GM06990 (cell line): ENCODE measurements around the gene STARD3.
A peak's percentile ranks its signal among the peaks of the same experiment; 100 is the strongest.

Experiments
- DNase-seq: peaks from one replicate; pipeline ENCODE4 v3.0.0-alpha.2; 2011; ENCODE audit not compliant: insufficient read length; ENCODE audit errors: extremely low read depth
- H3K27me3 ChIP-seq: replicated peaks from 2 replicates; pipeline ENCODE4 v1.6.0; 2011; ENCODE audit warnings: low read length; ENCODE audit not compliant: control insufficient read depth, insufficient read depth
- H3K36me3 ChIP-seq: 2 replicates; pipeline ENCODE4 v1.5.1; 2011; ENCODE audit warnings: low read length; ENCODE audit not compliant: control insufficient read depth, insufficient read depth
- H3K4me3 ChIP-seq: replicated peaks from 2 replicates; pipeline ENCODE4 v1.5.1; 2011; ENCODE audit warnings: low read depth, mild to moderate bottlenecking, control low read depth, low read length
- TF ChIP-seq, protein P1 (sequence below): IDR thresholded peaks from 2 replicates; pipeline ENCODE4 v1.5.1; 2011; ENCODE audit warnings: low read length, control low read depth, mild to moderate bottlenecking, inconsistent platforms; ENCODE audit not compliant: insufficient read depth, poor library complexity, severe bottlenecking

Gene STARD3

DNA sequence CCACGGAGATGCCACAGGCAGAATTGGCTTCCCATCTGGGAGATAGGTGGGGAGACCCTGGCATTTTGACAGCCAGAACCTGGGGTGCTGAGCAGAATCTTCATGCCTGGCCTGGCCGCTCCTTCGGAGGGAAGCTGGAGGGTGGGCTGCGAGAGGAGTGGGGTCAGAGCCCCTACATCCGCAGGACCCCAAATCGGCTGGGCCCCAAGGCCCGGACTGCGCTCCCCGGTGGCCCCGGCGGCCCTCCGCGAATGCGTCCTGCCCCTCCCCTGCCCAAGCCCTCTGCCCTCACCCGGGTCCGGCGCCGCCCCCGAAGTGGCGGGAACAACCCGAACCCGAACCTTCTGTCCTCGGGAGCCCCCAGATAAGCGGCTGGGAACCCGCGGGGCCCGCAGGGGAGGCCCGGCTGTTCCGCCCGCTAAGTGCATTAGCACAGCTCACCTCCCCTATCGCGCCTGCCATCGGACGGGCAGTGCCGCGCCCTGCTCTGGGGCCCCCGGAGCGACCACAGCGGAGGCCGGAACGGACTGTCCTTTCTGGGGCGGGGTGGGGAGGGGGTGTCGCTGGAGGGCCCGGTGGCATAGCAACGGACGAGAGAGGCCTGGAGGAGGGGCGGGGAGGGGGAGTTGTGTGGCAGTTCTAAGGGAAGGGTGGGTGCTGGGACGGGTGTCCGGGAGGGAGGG, 30.5 kb downstream of the STARD3 start:
- H3K4me3 ChIP-seq: no peak overlapping the region
- TF ChIP-seq, protein P1, sequence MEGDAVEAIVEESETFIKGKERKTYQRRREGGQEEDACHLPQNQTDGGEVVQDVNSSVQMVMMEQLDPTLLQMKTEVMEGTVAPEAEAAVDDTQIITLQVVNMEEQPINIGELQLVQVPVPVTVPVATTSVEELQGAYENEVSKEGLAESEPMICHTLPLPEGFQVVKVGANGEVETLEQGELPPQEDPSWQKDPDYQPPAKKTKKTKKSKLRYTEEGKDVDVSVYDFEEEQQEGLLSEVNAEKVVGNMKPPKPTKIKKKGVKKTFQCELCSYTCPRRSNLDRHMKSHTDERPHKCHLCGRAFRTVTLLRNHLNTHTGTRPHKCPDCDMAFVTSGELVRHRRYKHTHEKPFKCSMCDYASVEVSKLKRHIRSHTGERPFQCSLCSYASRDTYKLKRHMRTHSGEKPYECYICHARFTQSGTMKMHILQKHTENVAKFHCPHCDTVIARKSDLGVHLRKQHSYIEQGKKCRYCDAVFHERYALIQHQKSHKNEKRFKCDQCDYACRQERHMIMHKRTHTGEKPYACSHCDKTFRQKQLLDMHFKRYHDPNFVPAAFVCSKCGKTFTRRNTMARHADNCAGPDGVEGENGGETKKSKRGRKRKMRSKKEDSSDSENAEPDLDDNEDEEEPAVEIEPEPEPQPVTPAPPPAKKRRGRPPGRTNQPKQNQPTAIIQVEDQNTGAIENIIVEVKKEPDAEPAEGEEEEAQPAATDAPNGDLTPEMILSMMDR: no peak
- H3K36me3 ChIP-seq: peaks cover 5% of the 10 kb centered on the region; the same call in 1 of the 2 replicates
- DNase-seq: no peak
- H3K27me3 ChIP-seq: no peaks in the 10 kb centered on the region; the same call in 1 of the 2 replicates

GRCh38 chr17:39667945-39668924, 31.3 kb downstream of the STARD3 start, which contains the start of gene PNMT:
Gene PNMT (plus strand): TSS chr17:39668453. CDS start chr17:39668476, 23 bp downstream.
- no peaks in the 10 kb centered on the region; the same call in 1 of the 2 replicates for H3K27me3 ChIP-seq
- H3K4me3 ChIP-seq: peak within 1 kb of the TSS; percentile 28
- H3K36me3 ChIP-seq: no peaks in the 10 kb centered on the region
- DNase-seq: peak; percentile 69
- TF ChIP-seq, protein P1: peak; percentile 78

DNA sequence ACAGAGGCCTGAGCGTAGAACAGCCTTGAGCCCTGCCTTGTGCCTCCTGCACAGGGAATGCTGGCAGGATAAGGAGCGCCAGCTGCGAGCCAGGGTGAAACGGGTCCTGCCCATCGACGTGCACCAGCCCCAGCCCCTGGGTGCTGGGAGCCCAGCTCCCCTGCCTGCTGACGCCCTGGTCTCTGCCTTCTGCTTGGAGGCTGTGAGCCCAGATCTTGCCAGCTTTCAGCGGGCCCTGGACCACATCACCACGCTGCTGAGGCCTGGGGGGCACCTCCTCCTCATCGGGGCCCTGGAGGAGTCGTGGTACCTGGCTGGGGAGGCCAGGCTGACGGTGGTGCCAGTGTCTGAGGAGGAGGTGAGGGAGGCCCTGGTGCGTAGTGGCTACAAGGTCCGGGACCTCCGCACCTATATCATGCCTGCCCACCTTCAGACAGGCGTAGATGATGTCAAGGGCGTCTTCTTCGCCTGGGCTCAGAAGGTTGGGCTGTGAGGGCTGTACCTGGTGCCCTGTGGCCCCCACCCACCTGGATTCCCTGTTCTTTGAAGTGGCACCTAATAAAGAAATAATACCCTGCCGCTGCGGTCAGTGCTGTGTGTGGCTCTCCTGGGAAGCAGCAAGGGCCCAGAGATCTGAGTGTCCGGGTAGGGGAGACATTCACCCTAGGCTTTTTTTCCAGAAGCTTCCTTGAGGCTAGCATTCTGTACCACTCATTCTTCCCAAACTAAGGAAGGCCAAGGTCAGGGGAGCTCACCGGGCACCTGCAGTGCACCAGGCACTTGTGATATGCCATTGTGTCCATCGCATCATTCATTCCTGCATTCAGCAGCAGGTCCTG, 33.2 kb downstream of the STARD3 start:
- TF ChIP-seq, protein P1: no peak
- DNase-seq: no peak
- Histone ChIP-seq H3K27me3 (no peaks in the 10 kb centered on the region; the same call in 1 of the 2 replicates), H3K36me3 (no peaks in the 10 kb centered on the region), H3K4me3 (no peak overlapping the region)

- Histone ChIP-seq H3K36me3 (no peaks in the 10 kb centered on the region), H3K4me3 (no peak overlapping the region), H3K27me3 (no peaks in the 10 kb centered on the region; the same call in 1 of the 2 replicates)
- DNase-seq: no peak
- TF ChIP-seq, protein P1: no peak
Observed at GRCh38 chr17:39670746-39671145, 33.8 kb downstream of the STARD3 start.
